ENCODE data around the gene SNW1.
"Not testable (repeated sequence)": the region's sequence is repeated elsewhere in the genome, so short reads cannot be mapped to it uniquely, and the experiment has no call there.

Gene SNW1

GRCh38 chr14:77782202-77782601 is 21.2 kb upstream of the SNW1 start:
- H3K27ac ChIP-seq (ENCODE audit: low read length) = no peak overlapping the region

GRCh38 chr14:77773966-77774365 is 13.0 kb upstream of the SNW1 start:
- not testable (repeated sequence) for H3K4me2 ChIP-seq (ENCODE audit: insufficient read depth, low read length); H3K9me3 ChIP-seq (ENCODE audit: insufficient read depth, low read length, severe bottlenecking); H4K20me1 ChIP-seq (ENCODE audit: insufficient read depth, low read length); H3K4me3 ChIP-seq (ENCODE audit: low read depth in 1 of 2, low read length in 2 of 2); H3K27ac ChIP-seq (ENCODE audit: low read length); ATAC-seq (ENCODE audit: insufficient read depth, low read depth); H2AFZ ChIP-seq (ENCODE audit: low read depth, low read length); DNase-seq; H3K27me3 ChIP-seq (ENCODE audit: insufficient read depth, low read length, poor library complexity); H3K4me1 ChIP-seq (ENCODE audit: insufficient read depth, low read length); H3K79me2 ChIP-seq (ENCODE audit: insufficient read depth, low read length); H3K36me3 ChIP-seq (ENCODE audit: insufficient read depth, low read length); H3K9ac ChIP-seq (ENCODE audit: low read depth, low read length)

More at GRCh38 chr14:77782202-77782601, 21.2 kb upstream of the SNW1 start:
- no peaks in the 10 kb centered on the region for H3K4me1 ChIP-seq (ENCODE audit: insufficient read depth, low read length)
- H2AFZ ChIP-seq (ENCODE audit: low read depth, low read length) = no peak overlapping the region
- DNase-seq (no peak), ATAC-seq (ENCODE audit: insufficient read depth, low read depth) (no peak)
- no peaks in the 10 kb centered on the region for H4K20me1 ChIP-seq (ENCODE audit: insufficient read depth, low read length)
- no peaks in the 10 kb centered on the region for H3K9me3 ChIP-seq (ENCODE audit: insufficient read depth, low read length, severe bottlenecking)
- no peaks in the 10 kb centered on the region for H3K36me3 ChIP-seq (ENCODE audit: insufficient read depth, low read length)
- no peak overlapping the region for H3K4me2 ChIP-seq (ENCODE audit: insufficient read depth, low read length)
- no peak overlapping the region for H3K9ac ChIP-seq (ENCODE audit: low read depth, low read length)
- no peak for TF ChIP-seq CTCF (IDR thresholded peaks at IDR 0.05; ENCODE audit: borderline replicate concordance, extremely low read depth, low read length, poor library complexity, severe bottlenecking)
- TF ChIP-seq EZH2 (IDR thresholded peaks at IDR 0.05; ENCODE audit: borderline replicate concordance, low read depth, low read length, severe bottlenecking) = no peak
- no peak overlapping the region for H3K4me3 ChIP-seq (ENCODE audit: low read depth in 1 of 2, low read length in 2 of 2)
- no peaks in the 10 kb centered on the region for H3K27me3 ChIP-seq (ENCODE audit: insufficient read depth, low read length, poor library complexity)
- H3K79me2 ChIP-seq (ENCODE audit: insufficient read depth, low read length) = no peaks in the 10 kb centered on the region

GRCh38 chr14:77768442-77769069 is 7.6 kb upstream of the SNW1 start:
- not testable (repeated sequence) for H3K4me2 ChIP-seq (ENCODE audit: insufficient read depth, low read length); H2AFZ ChIP-seq (ENCODE audit: low read depth, low read length); H3K79me2 ChIP-seq (ENCODE audit: insufficient read depth, low read length); H3K9me3 ChIP-seq (ENCODE audit: insufficient read depth, low read length, severe bottlenecking); H3K36me3 ChIP-seq (ENCODE audit: insufficient read depth, low read length); ATAC-seq (ENCODE audit: insufficient read depth, low read depth); H3K9ac ChIP-seq (ENCODE audit: low read depth, low read length); H3K4me1 ChIP-seq (ENCODE audit: insufficient read depth, low read length); H3K27ac ChIP-seq (ENCODE audit: low read length); H3K4me3 ChIP-seq (ENCODE audit: low read depth in 1 of 2, low read length in 2 of 2); DNase-seq; H4K20me1 ChIP-seq (ENCODE audit: insufficient read depth, low read length); H3K27me3 ChIP-seq (ENCODE audit: insufficient read depth, low read length, poor library complexity)

GRCh38 chr14:77763978-77764377 is 3.0 kb upstream of the SNW1 start:
- Histone ChIP-seq H3K4me1 (ENCODE audit: insufficient read depth, low read length) (peaks cover 22% of the 10 kb centered on the region), H3K79me2 (ENCODE audit: insufficient read depth, low read length) (peaks cover 20% of the 10 kb centered on the region), H3K36me3 (ENCODE audit: insufficient read depth, low read length) (peaks cover 6% of the 10 kb centered on the region; the same call in 1 of the 2 replicates), H3K27ac (ENCODE audit: low read length) (no peak overlapping the region), H3K4me2 (ENCODE audit: insufficient read depth, low read length) (no peak overlapping the region), H3K27me3 (ENCODE audit: insufficient read depth, low read length, poor library complexity) (no peaks in the 10 kb centered on the region), H2AFZ (ENCODE audit: low read depth, low read length) (no peak overlapping the region), H3K4me3 (ENCODE audit: low read depth in 1 of 2, low read length in 2 of 2) (no peak overlapping the region), H4K20me1 (ENCODE audit: insufficient read depth, low read length) (peaks cover 12% of the 10 kb centered on the region; the same call in 1 of the 2 replicates), H3K9me3 (ENCODE audit: insufficient read depth, low read length, severe bottlenecking) (no peaks in the 10 kb centered on the region), H3K9ac (ENCODE audit: low read depth, low read length) (no peak overlapping the region)
- TF ChIP-seq CTCF (IDR thresholded peaks at IDR 0.05; ENCODE audit: borderline replicate concordance, extremely low read depth, low read length, poor library complexity, severe bottlenecking) (no peak), EZH2 (IDR thresholded peaks at IDR 0.05; ENCODE audit: borderline replicate concordance, low read depth, low read length, severe bottlenecking) (no peak)
- DNase-seq (no peak), ATAC-seq (ENCODE audit: insufficient read depth, low read depth) (no peak)

All from DND-41 (cell line).